GM10248 (cell line): ENCODE data around the gene CDK2.

ENCODE experiments used
- CTCF ChIA-PET: fragments of 300-600 bp; sonication (Branson Sonifier 250); formaldehyde crosslinking; extraction: SDS; loops from one replicate; lab custom pipeline; 2021; ENCODE audit warnings: antibody characterized with exemption; lab: Yijun Ruan, JAX
- POLR2A ChIA-PET: fragments of 350-650 bp; sonication (Branson Sonifier 250); formaldehyde crosslinking; extraction: SDS; loops from one replicate; lab custom pipeline; 2020; ENCODE audit warnings: antibody characterized with exemption; lab: Yijun Ruan, JAX
- DNase-seq: peaks from one replicate; pipeline ENCODE4 v3.0.0; 2012; ENCODE audit errors: extremely low spot score
- CTCF ChIP-seq: IDR thresholded peaks from 2 replicates; pipeline ENCODE4 v1.5.1; 2012; ENCODE audit warnings: mild to moderate bottlenecking, low read depth; ENCODE audit errors: extremely low read depth, missing control alignments, control extremely low read depth

The CDK2 gene

DNA sequence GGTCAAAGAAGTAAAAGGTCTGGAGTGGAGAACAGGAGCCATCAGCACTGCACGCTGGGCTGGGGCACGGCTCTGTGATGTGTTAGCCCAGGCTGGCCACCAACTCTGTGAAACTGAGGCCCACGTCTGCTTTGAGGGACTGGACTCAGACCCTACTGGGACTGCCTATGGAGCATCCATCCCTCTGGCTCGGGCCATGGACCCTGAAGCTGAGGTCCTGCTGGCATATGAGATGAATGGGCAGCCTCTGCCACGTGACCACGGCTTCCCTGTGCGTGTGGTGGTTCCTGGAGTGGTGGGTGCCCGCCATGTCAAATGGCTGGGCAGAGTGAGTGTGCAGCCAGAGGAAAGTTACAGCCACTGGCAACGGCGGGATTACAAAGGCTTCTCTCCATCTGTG lies 37.6 kb downstream of the CDK2 start:
- no peak for DNase-seq
- ChIA-PET CTCF (interaction anchor here (1.4 to 13.2 kb wide), 3 partner anchors 7 to 31 kb away, joined by 4 to 114 read pairs (median 4); partner anchors contain the start of gene SUOX), POLR2A (no interaction called here)
- TF ChIP-seq CTCF = no peak

DNA sequence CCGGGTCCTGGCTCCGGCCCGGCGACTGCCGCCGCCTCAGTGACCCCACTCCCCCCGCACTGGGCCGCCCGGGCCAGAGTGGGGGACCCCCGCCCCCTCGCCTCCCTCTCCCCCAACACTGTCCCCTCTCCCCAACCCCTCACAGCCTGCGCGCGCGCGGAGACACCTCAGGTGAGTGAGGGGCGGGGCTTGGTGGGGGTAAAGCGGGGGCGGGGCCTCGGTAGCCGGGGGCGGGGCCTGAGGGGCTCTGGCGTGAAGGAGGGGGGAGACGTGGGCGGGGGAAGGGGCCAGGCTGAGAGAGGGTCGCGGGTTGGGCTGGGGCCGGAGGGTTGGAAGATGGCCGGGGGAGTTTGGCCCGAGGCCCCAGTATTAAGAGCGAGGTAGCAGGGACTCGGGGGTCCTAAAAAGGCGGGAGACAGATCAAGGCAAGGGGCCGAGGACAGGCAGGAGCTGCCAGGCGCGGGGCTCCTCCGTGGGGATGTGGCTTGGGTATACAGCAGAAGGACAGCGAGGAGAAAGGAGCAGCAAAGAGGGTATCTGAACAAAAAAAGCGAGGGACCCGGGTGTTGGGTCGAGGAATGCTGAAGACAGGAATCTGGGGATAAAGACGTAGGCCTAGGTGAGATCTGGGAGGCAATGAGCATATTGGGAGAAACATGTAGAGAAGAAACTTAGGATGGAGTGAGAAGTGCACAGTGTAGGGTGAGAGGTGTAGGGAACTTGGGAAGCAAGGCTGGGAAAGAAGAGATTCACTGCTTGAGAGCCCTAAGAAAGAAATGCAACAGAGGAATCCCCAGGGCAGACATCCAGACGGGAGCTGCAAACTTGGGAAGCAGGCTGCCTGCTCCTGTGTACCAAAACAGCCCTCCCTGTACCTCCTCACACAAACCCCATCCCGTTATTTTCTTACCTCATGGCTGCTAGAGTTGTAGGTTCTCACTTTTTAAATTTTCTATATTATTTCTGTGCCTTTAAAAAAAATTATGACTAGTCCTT lies 41.2 kb downstream of the CDK2 start:
- no peak for TF ChIP-seq CTCF
- POLR2A ChIA-PET = interaction anchor here (0.6 to 1.2 kb wide), 2 partner anchors 11 to 153 kb away, joined by 3 to 5 read pairs; partner anchors contain the start of gene SUOX
- peak; percentile 84 for DNase-seq
- CTCF ChIA-PET = interaction anchor here (2.2 to 13.2 kb wide), 3 partner anchors 11 to 39 kb away, joined by 7 to 114 read pairs (median 12); partner anchors contain the start of gene SUOX

DNA sequence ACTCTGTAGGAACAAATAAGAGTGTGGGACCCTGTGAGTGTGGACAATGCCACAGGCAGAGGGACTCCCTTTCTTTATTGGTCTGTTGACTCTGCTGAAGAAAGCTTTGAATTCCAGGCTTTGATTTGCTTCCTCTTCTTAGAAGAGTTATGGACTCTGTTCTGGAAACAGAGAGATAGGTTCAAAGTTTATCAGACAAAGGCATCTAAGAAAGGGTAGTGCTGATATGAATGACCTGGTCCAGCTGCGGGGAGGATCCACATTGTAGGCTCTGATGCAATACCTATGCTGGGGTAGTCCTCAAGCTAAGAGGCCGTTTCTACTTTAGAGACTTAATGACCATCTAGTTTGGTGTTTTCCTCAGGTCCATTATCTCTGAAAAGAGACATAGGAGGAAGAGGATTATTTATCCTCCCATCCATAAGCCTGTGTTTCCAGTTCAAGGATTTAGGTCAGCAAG lies 43.5 kb downstream of the CDK2 start:
- no peak for TF ChIP-seq CTCF
- no peak for DNase-seq
- POLR2A ChIA-PET = no interaction called here
- CTCF ChIA-PET = interaction anchor here (1.0 to 13.2 kb wide), 7 partner anchors 10 to 272 kb away, joined by 3 to 114 read pairs (median 5); partner anchors contain the start of genes IKZF4 and SUOX

- no peak for TF ChIP-seq CTCF
- DNase-seq = no peak
- ChIA-PET POLR2A (no interaction called here), CTCF (interaction anchor here (1.0 to 13.2 kb wide), 4 partner anchors 14 to 273 kb away, joined by 3 to 114 read pairs (median 4); partner anchors contain the start of gene SUOX)
Observed at GRCh38 chr12:56011509-56012090, 45.0 kb downstream of the CDK2 start.

DNA sequence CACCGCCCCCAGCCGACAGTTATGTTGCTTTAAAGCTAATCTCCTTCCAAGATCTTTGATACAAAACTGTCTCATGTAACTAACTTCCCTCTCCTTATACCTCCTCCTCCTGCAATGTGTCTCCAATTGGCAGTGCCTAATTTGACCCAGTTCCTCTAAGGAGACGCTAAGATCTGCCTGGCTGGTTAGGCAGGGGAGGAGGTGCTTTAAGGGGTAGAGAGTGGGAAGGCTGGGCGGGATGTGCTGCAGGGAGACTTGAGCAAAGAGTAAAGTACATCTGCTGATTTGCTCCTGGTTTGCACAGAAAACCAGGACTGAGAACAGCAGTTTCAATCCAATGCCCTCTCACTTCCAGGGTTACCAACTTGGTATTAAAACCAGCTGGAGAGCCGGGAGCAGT lies 46.9 kb downstream of the CDK2 start:
- no peak for TF ChIP-seq CTCF
- POLR2A ChIA-PET = interaction anchor here (0.6 kb wide), 1 partner anchor 13 kb away, joined by 3 read pairs; no protein-coding TSS in a partner anchor
- DNase-seq = no peak
- CTCF ChIA-PET = interaction anchor here (0.8 to 13.2 kb wide), 6 partner anchors 9 to 66 kb away, joined by 3 to 114 read pairs (median 4); partner anchors contain the start of genes ERBB3 and SUOX

DNA sequence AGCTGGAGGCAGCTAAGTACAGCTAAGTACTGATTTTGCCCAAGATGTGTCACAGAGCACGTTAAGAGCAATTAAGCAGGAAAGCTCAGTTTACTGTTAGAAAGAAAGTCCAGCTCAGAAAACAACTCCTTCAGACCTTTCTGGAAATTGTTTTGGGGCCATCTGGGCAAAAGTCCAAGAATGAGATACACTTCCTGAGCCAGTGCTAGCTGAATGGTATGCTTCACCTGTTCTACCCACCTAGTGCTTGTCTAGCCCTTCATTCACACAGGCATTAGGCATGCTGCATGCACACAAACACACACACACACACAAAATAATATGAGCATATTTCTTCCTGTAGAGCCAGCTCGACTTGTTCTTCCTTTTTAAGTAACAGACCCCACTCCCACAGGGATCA lies 47.6 kb downstream of the CDK2 start:
- CTCF ChIA-PET = interaction anchor here (0.8 to 13.2 kb wide), 6 partner anchors 8 to 65 kb away, joined by 3 to 114 read pairs (median 4); partner anchors contain the start of genes ERBB3 and SUOX

More for the DNA sequence above, 47.6 kb downstream of the CDK2 start:
- TF ChIP-seq CTCF = no peak
- POLR2A ChIA-PET = interaction anchor here (0.6 to 0.8 kb wide), 3 partner anchors 13 to 235 kb away, joined by 3 to 4 read pairs (median 3); partner anchors contain the start of gene PA2G4
- DNase-seq = no peak
